Stomach (tissue), 4 donors: ENCODE data around the gene NUP188.

Experiments used
- EP300 ChIP-seq: sonication (generic); formaldehyde crosslinking; IDR thresholded peaks from one replicate; pipeline ENCODE4 v1.6.1; 2017; ENCODE audit warnings: antibody characterized with exemption
- POLR2A ChIP-seq, 4 donors: fragments of 450-650 bp; IDR thresholded peaks; one replicate each; pipeline ENCODE4 v1.6.1; 2016; ENCODE audit warnings: antibody characterized with exemption in 4 of 4, control low read depth in 2 of 4, mild to moderate bottlenecking in 1 of 4, moderate library complexity in 1 of 4
- TF ChIP-seq, protein P1 (sequence below), 7 experiments: fragments of 450-650 bp in 4 of 7; fragments of 200-600 bp in 3 of 7; sonication (generic) in 3 of 7; IDR thresholded peaks; one replicate each; pipeline ENCODE4 v1.5.1; 2016 to 2019; ENCODE audit warnings: antibody characterized with exemption in 7 of 7, control low read depth in 2 of 7, mild to moderate bottlenecking in 1 of 7

DNA sequence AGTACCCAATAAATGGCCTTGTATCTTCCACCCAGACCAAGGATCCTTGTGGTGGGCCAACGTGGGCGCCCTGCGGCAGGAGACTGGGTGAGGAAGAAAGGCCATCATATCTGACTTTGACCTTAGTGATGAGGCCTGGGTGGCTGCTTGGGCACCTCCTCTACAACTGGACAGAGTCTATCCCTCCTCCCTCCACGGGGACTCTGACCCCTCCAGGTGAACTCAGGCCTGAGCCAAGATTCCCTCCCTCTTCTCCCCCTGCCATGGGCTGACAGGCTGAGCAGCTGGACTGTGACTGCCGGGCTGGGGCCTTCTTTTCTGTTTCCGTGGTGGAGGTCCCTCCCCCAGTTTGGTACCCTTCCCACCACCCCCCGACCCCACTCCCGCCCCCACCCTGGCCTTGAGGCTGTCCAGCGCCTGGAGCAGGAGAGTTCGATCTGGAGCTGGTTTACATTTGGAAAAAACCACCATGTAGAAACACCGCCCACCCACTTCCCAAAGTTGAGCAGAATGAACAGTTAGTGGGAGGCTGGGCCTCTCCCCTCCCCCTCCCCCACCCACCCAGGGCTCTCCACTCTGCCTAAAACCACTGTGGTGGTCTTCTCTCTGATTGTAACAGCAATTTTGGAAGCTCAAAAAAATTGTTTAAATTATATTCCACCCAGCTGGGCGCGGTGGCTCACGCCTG, 28.0 kb upstream of the NUP188 start:
- TF ChIP-seq, protein P1, sequence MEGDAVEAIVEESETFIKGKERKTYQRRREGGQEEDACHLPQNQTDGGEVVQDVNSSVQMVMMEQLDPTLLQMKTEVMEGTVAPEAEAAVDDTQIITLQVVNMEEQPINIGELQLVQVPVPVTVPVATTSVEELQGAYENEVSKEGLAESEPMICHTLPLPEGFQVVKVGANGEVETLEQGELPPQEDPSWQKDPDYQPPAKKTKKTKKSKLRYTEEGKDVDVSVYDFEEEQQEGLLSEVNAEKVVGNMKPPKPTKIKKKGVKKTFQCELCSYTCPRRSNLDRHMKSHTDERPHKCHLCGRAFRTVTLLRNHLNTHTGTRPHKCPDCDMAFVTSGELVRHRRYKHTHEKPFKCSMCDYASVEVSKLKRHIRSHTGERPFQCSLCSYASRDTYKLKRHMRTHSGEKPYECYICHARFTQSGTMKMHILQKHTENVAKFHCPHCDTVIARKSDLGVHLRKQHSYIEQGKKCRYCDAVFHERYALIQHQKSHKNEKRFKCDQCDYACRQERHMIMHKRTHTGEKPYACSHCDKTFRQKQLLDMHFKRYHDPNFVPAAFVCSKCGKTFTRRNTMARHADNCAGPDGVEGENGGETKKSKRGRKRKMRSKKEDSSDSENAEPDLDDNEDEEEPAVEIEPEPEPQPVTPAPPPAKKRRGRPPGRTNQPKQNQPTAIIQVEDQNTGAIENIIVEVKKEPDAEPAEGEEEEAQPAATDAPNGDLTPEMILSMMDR (IDR thresholded peaks at IDR 0.05) = no peak
- no peak for TF ChIP-seq EP300
- no peak for TF ChIP-seq POLR2A (IDR thresholded peaks at IDR 0.05)
